CD4-positive, alpha-beta T cell (primary cell): Measurements from ENCODE around the gene UROD. TPM values are rescaled to one million over a fixed set of nuclear protein-coding genes. Genes with fewer than 3 reads are reported as not detected.
"Not testable (repeated sequence)": the region's sequence is repeated elsewhere in the genome, so short reads cannot be mapped to it uniquely, and the experiment has no call there.

Experiments used
- ATAC-seq: fragments of 200-7000 bp; cut with Tn5 transposase; one replicate; pipeline ENCODE4 v1.10.0; 2022; ENCODE audit warnings: mild to moderate bottlenecking; ENCODE audit not compliant: poor library complexity
- CTCF ChIA-PET: fragments of 350-600 bp; sonication (Branson Sonifier 250); formaldehyde crosslinking; loops from one replicate; lab custom pipeline; 2021; ENCODE audit warnings: antibody characterized with exemption, inconsistent platforms; lab: Charles Lee
- POLR2A ChIA-PET: fragments of 350-600 bp; sonication (Branson Sonifier 250); formaldehyde crosslinking; loops from one replicate; lab custom pipeline; 2021; ENCODE audit warnings: antibody characterized with exemption, inconsistent platforms; lab: Charles Lee
- DNase-seq, 14 experiments: peaks; one replicate each; pipeline ENCODE4 v3.0.0-alpha.2; 2013 to 2020; ENCODE audit warnings: mixed read lengths in 2 of 14
- H3K27ac ChIP-seq, 2 donors: one replicate each; pipeline versions ENCODE4 v1.5.1 to v1.7.0; 2013; ENCODE audit warnings: low read length in 2 of 2, low read depth in 1 of 2, mild to moderate bottlenecking in 1 of 2
- H3K27me3 ChIP-seq, 2 experiments: 1 replicate in 1 of 2; 2 replicates in 1 of 2; pipeline versions ENCODE4 v1.6.1 to v1.7.0; 2013; ENCODE audit warnings: low read length in 2 of 2, control low read depth in 1 of 2, mild to moderate bottlenecking in 1 of 2, moderate library complexity in 1 of 2; ENCODE audit not compliant: insufficient read depth in 2 of 2, control insufficient read depth in 1 of 2
- H3K36me3 ChIP-seq: one replicate; pipeline ENCODE4 v1.6.1; 2013; ENCODE audit warnings: low read length, control low read depth; ENCODE audit not compliant: insufficient read depth
- H3K4me1 ChIP-seq: one replicate; pipeline ENCODE4 v1.6.1; 2013; ENCODE audit warnings: low read length, control low read depth; ENCODE audit not compliant: insufficient read depth
- H3K4me3 ChIP-seq: one replicate; pipeline ENCODE4 v1.5.1; 2013; ENCODE audit warnings: mild to moderate bottlenecking, low read length, moderate library complexity
- H3K9me3 ChIP-seq, 2 experiments: 1 replicate in 1 of 2; 2 replicates in 1 of 2; pipeline versions ENCODE4 v1.6.1 to v1.7.0; 2013; ENCODE audit warnings: low read length in 2 of 2, mild to moderate bottlenecking in 2 of 2, control low read depth in 1 of 2, moderate library complexity in 1 of 2; ENCODE audit not compliant: control insufficient read depth in 1 of 2, insufficient read depth in 1 of 2
- H3K27ac Mint-ChIP-seq: one replicate; pipeline ENCODE4 v1.8.0; 2020; ENCODE audit warnings: mixed read lengths
- H3K27me3 Mint-ChIP-seq: one replicate; pipeline ENCODE4 v1.8.0; 2021; ENCODE audit warnings: mixed read lengths
- H3K36me3 Mint-ChIP-seq: one replicate; pipeline ENCODE4 v1.8.0; 2021; ENCODE audit warnings: low read depth, mixed read lengths
- H3K4me1 Mint-ChIP-seq: one replicate; pipeline ENCODE4 v1.8.0; 2021; ENCODE audit warnings: low read depth, mixed read lengths
- H3K4me3 Mint-ChIP-seq: one replicate; pipeline ENCODE4 v1.8.0; 2020; ENCODE audit warnings: mild to moderate bottlenecking, mixed read lengths
- H3K9me3 Mint-ChIP-seq: one replicate; pipeline ENCODE4 v1.8.0; 2020; ENCODE audit warnings: mixed read lengths
- CTCF ChIP-seq: fragments of 200-600 bp; IDR thresholded peaks from one replicate; pipeline ENCODE4 v1.8.0; 2022; ENCODE audit warnings: antibody characterized with exemption, mild to moderate bottlenecking
- intact Hi-C, 2 experiments: fragments of 100-400 bp; cut with DNase I in 1 of 2; cut with micrococcal nuclease in 1 of 2; formaldehyde crosslinking; loops; one replicate each; pipeline versions ENCODE4 v1.15.1 to v1.9.0; 2023 to 2025; cut with DNase I, micrococcal nuclease
- total RNA-seq, 174 experiments: library from RNA in 2 of 174; stranded (reverse) in 2 of 174; gene quantifications; one replicate each; pipeline ENCODE4 v1.2.3 and lab custom pipeline; 2021 to 2026

Gene UROD
- total RNA-seq, 2 experiments from 2014 or later = 41.0 to 42.4 TPM

GRCh38 chr1:44995467-44996238 lies 16.4 kb upstream of the UROD start:
- no peak overlapping the region for H3K27ac ChIP-seq
- no peaks in the 10 kb centered on the region for H3K4me1 Mint-ChIP-seq
- no peak for DNase-seq
- H3K27me3 Mint-ChIP-seq = no peaks in the 10 kb centered on the region
- peaks cover under 1% of the 10 kb centered on the region for H3K36me3 Mint-ChIP-seq
- no peak overlapping the region for H3K27ac Mint-ChIP-seq
- no peaks in the 10 kb centered on the region for H3K36me3 ChIP-seq
- no peak overlapping the region for H3K4me3 Mint-ChIP-seq
- no peaks in the 10 kb centered on the region for H3K4me1 ChIP-seq
- H3K9me3 ChIP-seq = no peaks in the 10 kb centered on the region
- no peak for ATAC-seq
- no peaks in the 10 kb centered on the region for H3K9me3 Mint-ChIP-seq
- ChIA-PET POLR2A (no interaction called here), CTCF (interaction anchor here (0.6 kb wide), 1 partner anchor 9 kb away, joined by 3 read pairs; the partner anchor contains the start of gene EIF2B3)
- no peaks in the 10 kb centered on the region for H3K27me3 ChIP-seq
- no peak overlapping the region for H3K4me3 ChIP-seq
- intact Hi-C loops = no loop called here
- no peak for TF ChIP-seq CTCF

- ATAC-seq (no peak), DNase-seq (no peak)
- no peak overlapping the region for H3K27ac Mint-ChIP-seq
- Histone ChIP-seq H3K4me1 (no peaks in the 10 kb centered on the region), H3K36me3 (peaks cover 23% of the 10 kb centered on the region), H3K27me3 (no peaks in the 10 kb centered on the region), H3K4me3 (no peak overlapping the region), H3K27ac (no peak overlapping the region), H3K9me3 (no peaks in the 10 kb centered on the region)
- H3K9me3 Mint-ChIP-seq = no peaks in the 10 kb centered on the region
- intact Hi-C loops = no loop called here
- no peaks in the 10 kb centered on the region for H3K27me3 Mint-ChIP-seq
- no peak overlapping the region for H3K4me3 Mint-ChIP-seq
- ChIA-PET POLR2A (no interaction called here), CTCF (no interaction called here)
- no peaks in the 10 kb centered on the region for H3K4me1 Mint-ChIP-seq
- no peak for TF ChIP-seq CTCF
- H3K36me3 Mint-ChIP-seq = peaks cover 28% of the 10 kb centered on the region
Measured at GRCh38 chr1:44999232-44999631, 12.8 kb upstream of the UROD start.

GRCh38 chr1:45001011-45001481 lies 11.0 kb upstream of the UROD start:
- Mint-ChIP-seq H3K4me1 (no peaks in the 10 kb centered on the region), H3K36me3 (peaks cover 46% of the 10 kb centered on the region), H3K4me3 (no peak overlapping the region), H3K9me3 (no peaks in the 10 kb centered on the region), H3K27ac (peak overlapping the region; percentile 42), H3K27me3 (no peaks in the 10 kb centered on the region)
- ChIA-PET POLR2A (interaction anchor here (1.4 kb wide), 1 partner anchor 10 kb away, joined by 3 read pairs; the partner anchor contains the start of gene HECTD3), CTCF (no interaction called here)
- H3K27me3 ChIP-seq = no peaks in the 10 kb centered on the region
- no peaks in the 10 kb centered on the region for H3K9me3 ChIP-seq
- no peaks in the 10 kb centered on the region for H3K4me1 ChIP-seq
- H3K4me3 ChIP-seq = no peak overlapping the region
- ATAC-seq (no peak), DNase-seq (no peak)
- TF ChIP-seq CTCF = no peak
- H3K27ac ChIP-seq = no peak overlapping the region
- H3K36me3 ChIP-seq = peaks cover 41% of the 10 kb centered on the region
- intact Hi-C loops = no loop called here

- POLR2A ChIA-PET = interaction anchor here (1.4 kb wide), 1 partner anchor 9 kb away, joined by 3 read pairs; the partner anchor contains the start of gene HECTD3
- CTCF ChIA-PET, H3K27ac Mint-ChIP-seq, H3K4me1 ChIP-seq, H3K4me3 ChIP-seq, H3K4me3 Mint-ChIP-seq, H3K4me1 Mint-ChIP-seq, H3K27me3 Mint-ChIP-seq, DNase-seq, intact Hi-C loops, ATAC-seq, H3K9me3 ChIP-seq, H3K27me3 ChIP-seq, H3K27ac ChIP-seq, H3K9me3 Mint-ChIP-seq: not testable (repeated sequence)
- peaks cover 43% of the 10 kb centered on the region for H3K36me3 ChIP-seq
- H3K36me3 Mint-ChIP-seq = peaks cover 52% of the 10 kb centered on the region
Measured at GRCh38 chr1:45001576-45001975, 10.5 kb upstream of the UROD start.
